DOHH2 (cell line): ENCODE results near the gene CDK5RAP3.

Experiments used
- H3F3A ChIP-seq: fragments of 200-600 bp; sonication (generic), shearing (Covaris generic); 2 replicates; pipeline ENCODE4 v1.6.0; 2016; ENCODE audit warnings: antibody characterized with exemption, mild to moderate bottlenecking; ENCODE audit not compliant: control insufficient read depth, insufficient read depth
- H3K27ac ChIP-seq: fragments of 200-600 bp; sonication (generic); 2 replicates; pipeline ENCODE4 v1.5.1; 2014; ENCODE audit warnings: low read depth, mild to moderate bottlenecking, low read length, moderate library complexity
- H3K27me3 ChIP-seq: fragments of 200-600 bp; sonication (generic); 2 replicates; pipeline ENCODE4 v1.6.1; 2014; ENCODE audit warnings: mild to moderate bottlenecking, low read length, mixed read lengths; ENCODE audit not compliant: control insufficient read depth
- H3K36me3 ChIP-seq: fragments of 200-600 bp; sonication (generic); 2 replicates; pipeline ENCODE4 v1.6.1; 2014; ENCODE audit warnings: mild to moderate bottlenecking, low read length, moderate library complexity, mixed read lengths; ENCODE audit not compliant: control insufficient read depth
- H3K4me1 ChIP-seq: fragments of 200-600 bp; sonication (generic); 2 replicates; pipeline ENCODE4 v1.6.1; 2014; ENCODE audit warnings: mild to moderate bottlenecking, low read length, mixed read lengths; ENCODE audit not compliant: control insufficient read depth
- H3K4me2 ChIP-seq: fragments of 200-600 bp; sonication (generic); 2 replicates; pipeline ENCODE4 v1.6.0; 2014; ENCODE audit warnings: mild to moderate bottlenecking, low read length, moderate library complexity
- H3K4me3 ChIP-seq: fragments of 200-600 bp; sonication (generic); 2 replicates; pipeline ENCODE4 v1.5.1; 2014; ENCODE audit warnings: mild to moderate bottlenecking, low read length, mixed read lengths
- H3K79me2 ChIP-seq: fragments of 200-600 bp; sonication (generic); 2 replicates; pipeline ENCODE4 v1.6.1; 2014; ENCODE audit warnings: mild to moderate bottlenecking, low read length, mixed read lengths; ENCODE audit not compliant: control insufficient read depth
- H3K9me2 ChIP-seq: fragments of 200-600 bp; sonication (generic); replicated peaks from 2 replicates; pipeline ENCODE4 v1.6.1; 2014; ENCODE audit warnings: mild to moderate bottlenecking, low read length, mixed read lengths; ENCODE audit not compliant: control insufficient read depth
- H3K9me3 ChIP-seq: fragments of 200-600 bp; sonication (generic); 2 replicates; pipeline ENCODE4 v1.6.1; 2014; ENCODE audit warnings: antibody characterized with exemption, low read length, mixed read lengths; ENCODE audit not compliant: control insufficient read depth, insufficient read depth
- H4K20me1 ChIP-seq: fragments of 200-600 bp; sonication (generic); 2 replicates; pipeline ENCODE4 v1.6.0; 2014; ENCODE audit warnings: low read depth, mild to moderate bottlenecking, antibody characterized with exemption, low read length, moderate library complexity; ENCODE audit not compliant: control insufficient read depth, insufficient read depth
- EZH2phosphoT487 ChIP-seq: fragments of 200-600 bp; sonication (generic); IDR thresholded peaks from 2 replicates; pipeline ENCODE4 v1.6.1; 2017; ENCODE audit warnings: borderline replicate concordance, mild to moderate bottlenecking, antibody characterized with exemption, low read length, moderate library complexity, mixed read lengths
- TF ChIP-seq, protein P1 (sequence below): fragments of 200-600 bp; sonication (generic); IDR thresholded peaks from one replicate; pipeline ENCODE4 v1.5.1; 2014; ENCODE audit warnings: antibody characterized with exemption, mild to moderate bottlenecking, low read depth, low read length; ENCODE audit not compliant: poor library complexity, severe bottlenecking

Gene CDK5RAP3

GRCh38 chr17:48025904-48026501 lies 55.1 kb downstream of the CDK5RAP3 start:
- Histone ChIP-seq H3K79me2 (no peaks in the 10 kb centered on the region), H3K4me2 (peak overlapping the region; percentile 88), H3K27me3 (peaks cover 24% of the 10 kb centered on the region), H3K9me3 (no peaks in the 10 kb centered on the region), H3K4me1 (peaks cover 33% of the 10 kb centered on the region), H3K36me3 (no peaks in the 10 kb centered on the region), H4K20me1 (no peaks in the 10 kb centered on the region), H3K27ac (no peak overlapping the region), H3F3A (no peaks in the 10 kb centered on the region), H3K4me3 (peak overlapping the region; percentile 72), H3K9me2 (no peaks in the 10 kb centered on the region)
- no peak for TF ChIP-seq EZH2phosphoT487
- TF ChIP-seq, protein P1, sequence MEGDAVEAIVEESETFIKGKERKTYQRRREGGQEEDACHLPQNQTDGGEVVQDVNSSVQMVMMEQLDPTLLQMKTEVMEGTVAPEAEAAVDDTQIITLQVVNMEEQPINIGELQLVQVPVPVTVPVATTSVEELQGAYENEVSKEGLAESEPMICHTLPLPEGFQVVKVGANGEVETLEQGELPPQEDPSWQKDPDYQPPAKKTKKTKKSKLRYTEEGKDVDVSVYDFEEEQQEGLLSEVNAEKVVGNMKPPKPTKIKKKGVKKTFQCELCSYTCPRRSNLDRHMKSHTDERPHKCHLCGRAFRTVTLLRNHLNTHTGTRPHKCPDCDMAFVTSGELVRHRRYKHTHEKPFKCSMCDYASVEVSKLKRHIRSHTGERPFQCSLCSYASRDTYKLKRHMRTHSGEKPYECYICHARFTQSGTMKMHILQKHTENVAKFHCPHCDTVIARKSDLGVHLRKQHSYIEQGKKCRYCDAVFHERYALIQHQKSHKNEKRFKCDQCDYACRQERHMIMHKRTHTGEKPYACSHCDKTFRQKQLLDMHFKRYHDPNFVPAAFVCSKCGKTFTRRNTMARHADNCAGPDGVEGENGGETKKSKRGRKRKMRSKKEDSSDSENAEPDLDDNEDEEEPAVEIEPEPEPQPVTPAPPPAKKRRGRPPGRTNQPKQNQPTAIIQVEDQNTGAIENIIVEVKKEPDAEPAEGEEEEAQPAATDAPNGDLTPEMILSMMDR: no peak

DNA sequence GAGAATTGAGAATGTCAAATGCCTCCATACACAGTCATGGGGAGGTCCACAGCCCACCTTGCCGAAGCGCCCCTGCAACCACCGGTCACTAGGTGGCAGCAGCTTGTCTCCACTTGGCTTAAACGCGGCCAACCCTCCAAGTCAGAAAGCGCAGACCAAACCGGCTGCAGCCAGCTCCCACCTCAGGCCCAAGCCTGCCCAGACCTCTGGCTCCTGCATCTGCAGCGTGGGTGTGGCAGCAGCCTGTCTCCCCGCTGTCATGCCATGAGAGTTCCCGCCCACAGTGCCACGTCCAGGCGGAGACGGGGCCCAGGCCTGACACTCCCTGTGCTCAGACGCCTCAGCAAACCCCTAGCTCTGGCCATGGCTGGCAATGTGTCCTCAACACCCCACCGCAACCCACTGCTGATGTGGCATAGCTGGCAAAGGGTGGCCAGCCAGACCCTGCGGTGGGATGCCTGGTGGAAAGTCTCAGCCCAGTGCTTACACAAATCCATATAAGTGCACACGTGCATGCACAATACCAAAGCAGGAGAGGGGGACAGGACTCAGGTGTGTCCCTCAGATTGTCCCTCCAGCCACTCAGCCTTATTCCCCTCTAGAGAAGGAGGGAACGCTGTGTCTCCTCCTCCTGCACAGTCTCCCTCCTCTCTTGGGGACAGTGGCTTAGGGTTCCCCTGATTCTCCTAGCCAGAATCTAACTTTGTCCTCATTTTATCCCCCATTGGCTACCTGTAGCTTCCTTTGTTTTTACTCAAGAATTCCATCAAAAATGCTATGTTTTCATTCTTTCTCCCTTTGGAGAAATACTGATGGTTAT lies 55.8 kb downstream of the CDK5RAP3 start:
- Histone ChIP-seq H4K20me1 (no peaks in the 10 kb centered on the region), H3K4me3 (no peak overlapping the region), H3K36me3 (no peaks in the 10 kb centered on the region), H3F3A (no peaks in the 10 kb centered on the region), H3K4me1 (peaks cover 33% of the 10 kb centered on the region), H3K79me2 (no peaks in the 10 kb centered on the region), H3K9me2 (no peaks in the 10 kb centered on the region), H3K4me2 (no peak overlapping the region), H3K27ac (no peak overlapping the region), H3K27me3 (peaks cover 26% of the 10 kb centered on the region), H3K9me3 (no peaks in the 10 kb centered on the region)
- TF ChIP-seq EZH2phosphoT487: no peak
- TF ChIP-seq, protein P1: peak; percentile 89

GRCh38 chr17:48027322-48027981 lies 56.5 kb downstream of the CDK5RAP3 start:
- TF ChIP-seq, protein P1: no peak
- TF ChIP-seq EZH2phosphoT487: no peak
- Histone ChIP-seq H3K27me3 (peaks cover 32% of the 10 kb centered on the region), H3K4me3 (no peak overlapping the region), H3F3A (no peaks in the 10 kb centered on the region), H3K4me2 (no peak overlapping the region), H4K20me1 (no peaks in the 10 kb centered on the region), H3K79me2 (no peaks in the 10 kb centered on the region), H3K36me3 (no peaks in the 10 kb centered on the region), H3K9me2 (no peaks in the 10 kb centered on the region), H3K4me1 (peaks cover 33% of the 10 kb centered on the region), H3K27ac (no peak overlapping the region), H3K9me3 (no peaks in the 10 kb centered on the region)
